B cell (primary cell): Measurements from ENCODE around the gene F9. TPM values are rescaled to one million over a fixed set of nuclear protein-coding genes. Genes with fewer than 3 reads are reported as not detected.

Experiments
- ATAC-seq: fragments of 200-7000 bp; cut with Tn5 transposase; one replicate; pipeline ENCODE4 v1.10.0; 2021; ENCODE audit warnings: low read depth, mild to moderate bottlenecking, moderate number of reproducible peaks, moderate library complexity
- CTCF ChIA-PET: fragments of 350-600 bp; sonication (Branson Sonifier 250); formaldehyde crosslinking; loops from one replicate; lab custom pipeline; 2021; ENCODE audit warnings: antibody characterized with exemption, inconsistent platforms; lab: Charles Lee
- POLR2A ChIA-PET: fragments of 350-600 bp; sonication (Branson Sonifier 250); formaldehyde crosslinking; loops from one replicate; lab custom pipeline; 2021; ENCODE audit warnings: antibody characterized with exemption; lab: Charles Lee
- DNase-seq: peaks from one replicate; pipeline ENCODE4 v3.0.0; 2013
- H2AFZ ChIP-seq: 2 replicates; pipeline ENCODE4 v1.6.1; 2012; ENCODE audit warnings: mild to moderate bottlenecking, low read depth, low read length; ENCODE audit not compliant: insufficient read depth, poor library complexity, severe bottlenecking
- H3K27ac ChIP-seq, 2 donors: 1 replicate in 1 of 2; 2 replicates in 1 of 2; pipeline ENCODE4 v1.5.1; 2012 to 2013; ENCODE audit warnings: low read length in 2 of 2, mild to moderate bottlenecking in 2 of 2, moderate library complexity in 1 of 2
- H3K27me3 ChIP-seq, 4 experiments: fragments of 200-600 bp in 1 of 4; sonication (generic) in 1 of 4; replicated peaks in 1 of 4; 1 replicate in 2 of 4; 2 replicates in 2 of 4; pipeline versions ENCODE4 v1.6.1 to v1.7.0; 2013 to 2016; ENCODE audit warnings: low read length in 3 of 4, mild to moderate bottlenecking in 2 of 4, mixed read lengths in 1 of 4, moderate library complexity in 1 of 4; ENCODE audit not compliant: insufficient read depth in 4 of 4, control insufficient read depth in 3 of 4; ENCODE audit errors: control extremely low read depth in 1 of 4
- H3K36me3 ChIP-seq, 2 experiments: replicated peaks in 1 of 2; 1 replicate in 1 of 2; 2 replicates in 1 of 2; pipeline versions ENCODE4 v1.6.1 to v1.7.1; 2013; ENCODE audit warnings: low read length in 1 of 2; ENCODE audit not compliant: insufficient read depth in 2 of 2, control insufficient read depth in 1 of 2; ENCODE audit errors: control extremely low read depth in 1 of 2, extremely low read depth in 1 of 2
- H3K4me1 ChIP-seq, 2 donors: fragments of 200-600 bp in 1 of 2; sonication (generic) in 1 of 2; 1 replicate in 1 of 2; 2 replicates in 1 of 2; pipeline versions ENCODE4 v1.5.1 to v1.6.1; 2013 to 2017; ENCODE audit warnings: low read length in 2 of 2; ENCODE audit not compliant: control insufficient read depth in 2 of 2, insufficient read depth in 2 of 2
- H3K4me2 ChIP-seq: replicated peaks from 2 replicates; pipeline ENCODE3; 2012; ENCODE audit warnings: mild to moderate bottlenecking, low read depth, low read length; ENCODE audit not compliant: poor library complexity, severe bottlenecking
- H3K4me3 ChIP-seq, 5 experiments: fragments of 200-600 bp in 1 of 5; sonication (generic) in 1 of 5; 1 replicate in 3 of 5; 2 replicates in 2 of 5; pipeline versions ENCODE4 v1.5.1 to v1.7.0; 2011 to 2016; ENCODE audit warnings: low read length in 4 of 5, mild to moderate bottlenecking in 4 of 5, low read depth in 2 of 5, control low read depth in 1 of 5, moderate library complexity in 1 of 5; ENCODE audit not compliant: insufficient read depth in 1 of 5; ENCODE audit errors: control extremely low read depth in 1 of 5, extremely low read depth in 1 of 5
- H3K79me2 ChIP-seq: fragments of 200-600 bp; sonication (generic); one replicate; pipeline ENCODE4 v1.6.0; 2016; ENCODE audit warnings: low read length; ENCODE audit not compliant: control insufficient read depth, insufficient read depth
- H3K9ac ChIP-seq: fragments of 200-600 bp; sonication (generic); 2 replicates; pipeline ENCODE4 v1.6.1; 2017; ENCODE audit warnings: mild to moderate bottlenecking, low read length, moderate library complexity
- H3K9me3 ChIP-seq, 3 donors: one replicate each; pipeline versions ENCODE4 v1.6.1 to v1.7.1; 2013; ENCODE audit warnings: low read length in 2 of 3; ENCODE audit not compliant: control insufficient read depth in 2 of 3, insufficient read depth in 1 of 3; ENCODE audit errors: control extremely low read depth in 1 of 3
- H4K20me1 ChIP-seq: 2 replicates; pipeline ENCODE4 v1.6.0; 2012; ENCODE audit warnings: mild to moderate bottlenecking, low read length; ENCODE audit not compliant: insufficient read depth, control insufficient read depth, poor library complexity, severe bottlenecking
- H3K27ac Mint-ChIP-seq: one replicate; pipeline ENCODE4 v1.8.0; 2021; ENCODE audit warnings: mixed read lengths
- H3K27me3 Mint-ChIP-seq: one replicate; pipeline ENCODE4 v1.8.0; 2021; ENCODE audit warnings: mixed read lengths
- H3K4me1 Mint-ChIP-seq: one replicate; pipeline ENCODE4 v1.8.0; 2021; ENCODE audit warnings: mixed read lengths
- H3K4me3 Mint-ChIP-seq: one replicate; pipeline ENCODE4 v1.8.0; 2021; ENCODE audit warnings: mixed read lengths
- H3K9me3 Mint-ChIP-seq: one replicate; pipeline ENCODE4 v1.8.0; 2022; ENCODE audit warnings: mixed read lengths; ENCODE audit not compliant: insufficient read depth
- CTCF ChIP-seq: fragments of 200-600 bp; IDR thresholded peaks from one replicate; pipeline ENCODE4 v1.8.0; 2022; ENCODE audit warnings: antibody characterized with exemption, mild to moderate bottlenecking
- EZH2 ChIP-seq: IDR thresholded peaks from 2 replicates; pipeline ENCODE4 v1.6.1; 2012; ENCODE audit warnings: borderline replicate concordance, low read depth, mild to moderate bottlenecking, moderate library complexity, low read length; ENCODE audit not compliant: insufficient read depth, poor library complexity, severe bottlenecking
- whole genome bisulfite sequencing: methylation state at CpG from one replicate; pipeline ENCODE4 v1.1.5; 2013; ENCODE audit warnings: missing lambda C conversion rate; ENCODE audit not compliant: insufficient coverage; 5-methylcytosine and 5-hydroxymethylcytosine counted together
- intact Hi-C: fragments of 100-400 bp; cut with micrococcal nuclease; formaldehyde crosslinking; loops from one replicate; pipeline ENCODE4 v1.10.0; 2022
- polyA plus RNA-seq: library from polyadenylated mRNA; depleted of rRNA; stranded (reverse); fragments of >200 nt; gene quantifications from 2 replicates; pipeline ENCODE4 v1.2.3, GENCODE V29; 2012
- total RNA-seq, 2 donors: library from RNA; stranded (reverse); fragments of 120-200 nt in 1 of 2; gene quantifications; 1 replicate in 1 of 2; 2 replicates in 1 of 2; pipeline versions ENCODE4 v1.2.3 to v1.2.4, GENCODE V29; 2013 to 2022

The F9 gene
- total and polyA plus RNA-seq, 2 donors (not counting 1 experiment from before 2014, with no cell fraction given), result not detected

- Histone ChIP-seq H3K4me3 (no peak overlapping the region), H4K20me1 (no peaks in the 10 kb centered on the region), H2AFZ (no peak overlapping the region), H3K27ac (no peak overlapping the region), H3K79me2 (no peaks in the 10 kb centered on the region), H3K9ac (no peak overlapping the region), H3K27me3 (no peaks in the 10 kb centered on the region), H3K4me2 (no peak overlapping the region), H3K36me3 (no peaks in the 10 kb centered on the region), H3K9me3 (no peaks in the 10 kb centered on the region), H3K4me1 (no peaks in the 10 kb centered on the region)
- Mint-ChIP-seq H3K4me1 (no peaks in the 10 kb centered on the region), H3K4me3 (no peak overlapping the region), H3K27ac (no peak overlapping the region), H3K9me3 (no peaks in the 10 kb centered on the region), H3K27me3 (no peaks in the 10 kb centered on the region)
- CTCF ChIA-PET, result no interaction called here
- ATAC-seq, result no peak
- intact Hi-C loops, result no loop called here
- no peak for TF ChIP-seq CTCF
- no peak for TF ChIP-seq EZH2
- WGBS, result no CpG with 5 or more reads among the region's 4 CpGs
- POLR2A ChIA-PET, result no interaction called here
- no peak for DNase-seq
Measured at GRCh38 chrX:139581068-139581467, 50.5 kb downstream of the F9 start.

DNA sequence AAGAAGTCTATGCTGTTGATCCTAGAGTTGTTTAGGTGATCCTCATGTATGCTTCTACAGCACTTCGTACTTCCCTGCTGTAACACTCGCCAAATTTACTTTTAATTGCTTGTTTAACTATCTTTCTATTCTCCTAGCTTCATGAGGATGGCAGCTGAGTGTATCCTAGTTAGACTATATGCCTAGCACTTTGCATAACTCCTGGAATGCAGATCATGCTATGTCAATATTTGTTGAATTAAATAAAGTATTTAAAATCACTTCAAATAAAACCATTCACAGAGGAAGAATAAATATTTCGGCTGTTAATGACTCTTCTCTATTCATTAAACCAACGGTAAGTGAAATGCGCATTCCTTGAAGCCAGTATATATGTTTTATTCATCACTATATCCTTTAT, 55.1 kb downstream of the F9 start:
- no CpG with 5 or more reads among the region's 5 CpGs for WGBS
- Mint-ChIP-seq H3K4me3 (no peak overlapping the region), H3K9me3 (no peaks in the 10 kb centered on the region)

More for the DNA sequence above, 55.1 kb downstream of the F9 start:
- no peaks in the 10 kb centered on the region for H3K4me1 ChIP-seq
- Mint-ChIP-seq H3K27ac (no peak overlapping the region), H3K4me1 (no peaks in the 10 kb centered on the region), H3K27me3 (no peaks in the 10 kb centered on the region)
- ATAC-seq (no peak), DNase-seq (no peak)
- no peak overlapping the region for H3K9ac ChIP-seq
- no peaks in the 10 kb centered on the region for H4K20me1 ChIP-seq
- no peak overlapping the region for H3K4me3 ChIP-seq
- no peak overlapping the region for H3K4me2 ChIP-seq
- ChIA-PET CTCF (no interaction called here), POLR2A (no interaction called here)
- no peaks in the 10 kb centered on the region for H3K9me3 ChIP-seq
- H3K79me2 ChIP-seq, result no peaks in the 10 kb centered on the region
- no peaks in the 10 kb centered on the region for H3K27me3 ChIP-seq
- intact Hi-C loops, result no loop called here
- H2AFZ ChIP-seq, result no peak overlapping the region
- H3K27ac ChIP-seq, result no peak overlapping the region
- TF ChIP-seq CTCF (no peak), EZH2 (no peak)
- H3K36me3 ChIP-seq, result no peaks in the 10 kb centered on the region
